ENCODE data around the gene COL19A1.
"Not testable (repeated sequence)": the region's sequence is repeated elsewhere in the genome, so short reads cannot be mapped to it uniquely, and the experiment has no call there.

Gene COL19A1

GRCh38 chr6:69866351-69866769 lies at the start of gene COL19A1:
Gene COL19A1, plus strand, starts transcription at chr6:69866556. Its CDS starts 13,012 bp downstream, at chr6:69879568.
- DNase-seq: peak in 2 of 3 experiments; percentile 37 to 49

GRCh38 chr6:69816569-69816968 lies 49.8 kb upstream of the COL19A1 start:
- DNase-seq: no peak

- no peak for DNase-seq
Measured at GRCh38 chr6:69817358-69817757, 49.0 kb upstream of the COL19A1 start.

GRCh38 chr6:69818223-69818930 lies 48.0 kb upstream of the COL19A1 start:
- DNase-seq: no peak

- DNase-seq: no peak
Measured at GRCh38 chr6:69819138-69819537, 47.2 kb upstream of the COL19A1 start.

- DNase-seq: no peak
Measured at GRCh38 chr6:69820018-69820417, 46.3 kb upstream of the COL19A1 start.

- no peak for DNase-seq
Measured at GRCh38 chr6:69820438-69820837, 45.9 kb upstream of the COL19A1 start.

GRCh38 chr6:69824355-69824754 lies 42.0 kb upstream of the COL19A1 start:
- not testable (repeated sequence) for DNase-seq

GRCh38 chr6:69825904-69826303 lies 40.5 kb upstream of the COL19A1 start:
- DNase-seq: no peak

- DNase-seq: no peak
Measured at GRCh38 chr6:69827276-69827893, 39.0 kb upstream of the COL19A1 start.

- DNase-seq: no peak
Measured at GRCh38 chr6:69832558-69832957, 33.8 kb upstream of the COL19A1 start.

- peak; percentile 7 to 69 (median 54) for DNase-seq
Measured at GRCh38 chr6:69835414-69836179, 30.8 kb upstream of the COL19A1 start.

GRCh38 chr6:69841862-69842261 lies 24.5 kb upstream of the COL19A1 start:
- no peak for DNase-seq

GRCh38 chr6:69843189-69843588 lies 23.2 kb upstream of the COL19A1 start:
- DNase-seq: no peak

GRCh38 chr6:69846312-69846711 lies 20.0 kb upstream of the COL19A1 start:
- DNase-seq: no peak

- DNase-seq: no peak
Measured at GRCh38 chr6:69846770-69847491, 19.4 kb upstream of the COL19A1 start.

GRCh38 chr6:69847492-69847788 lies 18.9 kb upstream of the COL19A1 start:
- no peak for DNase-seq

- peak in 1 of 3 experiments; percentile 12 for DNase-seq
Measured at GRCh38 chr6:69848552-69848951, 17.8 kb upstream of the COL19A1 start.

GRCh38 chr6:69852706-69853105 lies 13.7 kb upstream of the COL19A1 start:
- DNase-seq: no peak

GRCh38 chr6:69861986-69862385 lies 4.4 kb upstream of the COL19A1 start:
- peak in 1 of 3 experiments; percentile 9 for DNase-seq

- no peak for DNase-seq
Measured at GRCh38 chr6:69863766-69864165, 2.6 kb upstream of the COL19A1 start.

GRCh38 chr6:69865126-69865525 lies 1.2 kb upstream of the COL19A1 start:
- DNase-seq: no peak
